Type B pancreatic cell (in vitro differentiated cells): Measurements from ENCODE around the gene SYPL2. TPM values are rescaled to one million over a fixed set of nuclear protein-coding genes. Genes with fewer than 3 reads are reported as not detected.

Source experiments
- DNase-seq: peaks from one replicate; pipeline ENCODE4 v3.0.0; 2021; ENCODE audit warnings: mixed read lengths; ENCODE audit not compliant: unreplicated experiment; ENCODE audit errors: extremely low spot score
- H3K27ac Mint-ChIP-seq: 2 replicates; pipeline ENCODE4 v1.8.0; 2021; ENCODE audit warnings: mild to moderate bottlenecking, mixed read lengths
- H3K27me3 Mint-ChIP-seq: 2 replicates; pipeline ENCODE4 v1.8.0; 2021; ENCODE audit warnings: mixed read lengths
- H3K36me3 Mint-ChIP-seq: 2 replicates; pipeline ENCODE4 v1.8.0; 2021; ENCODE audit warnings: mixed read lengths
- H3K4me1 Mint-ChIP-seq: one replicate; pipeline ENCODE4 v1.8.0; 2021; ENCODE audit warnings: mixed read lengths; ENCODE audit not compliant: unreplicated experiment
- H3K4me3 Mint-ChIP-seq: 2 replicates; pipeline ENCODE4 v1.8.0; 2021; ENCODE audit warnings: mild to moderate bottlenecking, mixed read lengths
- H3K9me3 Mint-ChIP-seq: 2 replicates; pipeline ENCODE4 v1.8.0; 2021; ENCODE audit warnings: mixed read lengths
- CTCF ChIP-seq: fragments of 200-600 bp; sonication (generic); conservative IDR thresholded peaks from 2 replicates; pipeline ENCODE4 v1.5.0; 2021; ENCODE audit warnings: antibody characterized with exemption, mild to moderate bottlenecking
- total RNA-seq: library from RNA; stranded (reverse); gene quantifications from 2 replicates; pipeline ENCODE4 v1.2.1, GENCODE V29; 2021; ENCODE audit warnings: low replicate concordance

The SYPL2 gene
- total RNA-seq, 1 donor from 2014 or later, result 0.58 TPM

GRCh38 chr1:109490029-109490933 is 23.9 kb downstream of the SYPL2 start:
- TF ChIP-seq CTCF, result peak; percentile 84
- DNase-seq, result no peak
- no peaks in the 10 kb centered on the region for H3K9me3 Mint-ChIP-seq
- peaks cover 5% of the 10 kb centered on the region for H3K4me1 Mint-ChIP-seq
- no peaks in the 10 kb centered on the region for H3K36me3 Mint-ChIP-seq
- H3K27me3 Mint-ChIP-seq, result no peaks in the 10 kb centered on the region
- H3K27ac Mint-ChIP-seq, result no peak overlapping the region
- H3K4me3 Mint-ChIP-seq, result peak overlapping the region; percentile 45

GRCh38 chr1:109490934-109491302 is 24.6 kb downstream of the SYPL2 start:
- no peak for DNase-seq
- Mint-ChIP-seq H3K4me1 (peaks cover 5% of the 10 kb centered on the region), H3K4me3 (peak overlapping the region; percentile 45), H3K9me3 (no peaks in the 10 kb centered on the region), H3K36me3 (no peaks in the 10 kb centered on the region), H3K27ac (no peak overlapping the region), H3K27me3 (no peaks in the 10 kb centered on the region)
- TF ChIP-seq CTCF, result peak; percentile 15

- Mint-ChIP-seq H3K27ac (no peak overlapping the region), H3K4me1 (peaks cover 5% of the 10 kb centered on the region), H3K9me3 (no peaks in the 10 kb centered on the region), H3K4me3 (no peak overlapping the region), H3K36me3 (no peaks in the 10 kb centered on the region), H3K27me3 (no peaks in the 10 kb centered on the region)
- TF ChIP-seq CTCF, result no peak
- no peak for DNase-seq
Observed at GRCh38 chr1:109491372-109491771, 25.0 kb downstream of the SYPL2 start.

GRCh38 chr1:109492779-109493178 is 26.4 kb downstream of the SYPL2 start:
- Mint-ChIP-seq H3K27ac (no peak overlapping the region), H3K4me1 (peaks cover 5% of the 10 kb centered on the region), H3K4me3 (peak overlapping the region; percentile 35), H3K9me3 (no peaks in the 10 kb centered on the region), H3K36me3 (no peaks in the 10 kb centered on the region), H3K27me3 (no peaks in the 10 kb centered on the region)
- no peak for TF ChIP-seq CTCF
- DNase-seq, result no peak

GRCh38 chr1:109493227-109493626 is 26.9 kb downstream of the SYPL2 start:
- peak overlapping the region; percentile 39 for H3K27ac Mint-ChIP-seq
- no peak for DNase-seq
- TF ChIP-seq CTCF, result no peak

More at GRCh38 chr1:109493227-109493626, 26.9 kb downstream of the SYPL2 start:
- Mint-ChIP-seq H3K27me3 (no peaks in the 10 kb centered on the region), H3K4me1 (peaks cover 5% of the 10 kb centered on the region), H3K36me3 (no peaks in the 10 kb centered on the region), H3K9me3 (no peaks in the 10 kb centered on the region), H3K4me3 (peak overlapping the region; percentile 91)
